HepG2 (cell line): ENCODE results near the gene ZNF714. TPM values are rescaled to one million over a fixed set of nuclear protein-coding genes. Genes with fewer than 3 reads are reported as not detected.

Experiments
- ATAC-seq: fragments of 200-7000 bp; cut with Tn5 transposase; 3 replicates; pipeline ENCODE4 v1.9.1; 2020; ENCODE audit warnings: mild to moderate bottlenecking, moderate library complexity
- BruUV-seq: library from RNA; stranded (reverse); fragments of 400-500 nt; replicated peaks from 2 replicates; lab custom pipeline; 2021; lab: Mats Ljungman, UMichigan
- CTCF ChIA-PET: fragments of 300-600 bp; formaldehyde crosslinking; extraction: SDS; loops from one replicate; lab custom pipeline; 2021; ENCODE audit warnings: low total read pairs, inconsistent platforms, low intra/inter-chr PET ratio; lab: Yijun Ruan, JAX
- POLR2A ChIA-PET: fragments of 350-600 bp; sonication (Branson Sonifier 250); formaldehyde crosslinking; loops from one replicate; lab custom pipeline; 2020; ENCODE audit warnings: antibody characterized with exemption, inconsistent platforms; lab: Yijun Ruan, JAX
- DNase-seq: peaks from one replicate; pipeline ENCODE4 v3.0.0-alpha.2; 2015; ENCODE audit warnings: low spot score
- FAIRE-seq: peaks from 3 replicates; lab custom pipeline; 2011; peaks lifted over from hg19 to GRCh38; lab: Jason Lieb, UNC
- H2AFZ ChIP-seq: one replicate; pipeline ENCODE4 v1.6.1; 2011; ENCODE audit warnings: low read length, inconsistent platforms
- H3K27ac ChIP-seq: fragments of 300-600 bp; 3 replicates; pipeline ENCODE4 v1.8.0; 2011; ENCODE audit warnings: mixed run types, mild to moderate bottlenecking, mixed read lengths, low read length, inconsistent platforms; ENCODE audit not compliant: insufficient read depth; ENCODE audit errors: extremely low read length
- H3K27me3 ChIP-seq, 2 experiments: fragments of 200-600 bp in 1 of 2; 2 replicates in 1 of 2; 3 replicates in 1 of 2; pipeline versions ENCODE4 v1.6.0 to v1.8.0; 2011; ENCODE audit warnings: low read length in 2 of 2, mild to moderate bottlenecking in 2 of 2, moderate library complexity in 2 of 2, inconsistent platforms in 1 of 2; ENCODE audit not compliant: insufficient read depth in 2 of 2, control insufficient read depth in 1 of 2
- H3K36me3 ChIP-seq, 2 experiments: fragments of 200-600 bp in 1 of 2; replicated peaks in 1 of 2; 2 replicates in 1 of 2; 3 replicates in 1 of 2; pipeline versions ENCODE4 v1.5.1 to v1.8.0; 2011; ENCODE audit warnings: low read length in 2 of 2, inconsistent platforms in 1 of 2; ENCODE audit not compliant: insufficient read depth in 2 of 2, control insufficient read depth in 1 of 2
- H3K4me1 ChIP-seq: 2 replicates; pipeline ENCODE4 v1.5.1; 2012; ENCODE audit warnings: low read length, inconsistent platforms; ENCODE audit not compliant: insufficient read depth
- H3K4me2 ChIP-seq: 2 replicates; pipeline ENCODE4 v1.6.0; 2011; ENCODE audit warnings: low read depth, low read length, inconsistent platforms
- H3K4me3 ChIP-seq, 3 experiments: fragments of 200-600 bp in 1 of 3; sonication (generic), shearing (Covaris generic) in 1 of 3; replicated peaks in 1 of 3; 2 replicates each; pipeline ENCODE4 v1.5.1; 2011 to 2016; ENCODE audit warnings: low read length in 3 of 3, inconsistent platforms in 2 of 3, low read depth in 2 of 3, mild to moderate bottlenecking in 2 of 3, control low read depth in 1 of 3, mixed read lengths in 1 of 3; ENCODE audit not compliant: insufficient read depth in 1 of 3
- H3K79me2 ChIP-seq: one replicate; pipeline ENCODE4 v1.6.1; 2011; ENCODE audit warnings: low read length, inconsistent platforms; ENCODE audit not compliant: insufficient read depth
- H3K9ac ChIP-seq: 2 replicates; pipeline ENCODE4 v1.6.0; 2011; ENCODE audit warnings: mild to moderate bottlenecking, low read depth, low read length, inconsistent platforms; ENCODE audit not compliant: insufficient read depth
- H3K9me3 ChIP-seq: 2 replicates; pipeline ENCODE4 v1.5.1; 2012; ENCODE audit warnings: mild to moderate bottlenecking, low read length
- H4K20me1 ChIP-seq: 2 replicates; pipeline ENCODE4 v1.6.0; 2011; ENCODE audit warnings: inconsistent platforms, mild to moderate bottlenecking, low read length, moderate library complexity; ENCODE audit not compliant: insufficient read depth
- IKZF1 ChIP-seq: fragments of 450-650 bp; IDR thresholded peaks from 2 replicates; pipeline ENCODE4 v1.7.1; 2016
- MEIS2 ChIP-seq: sonication (generic); formaldehyde crosslinking; IDR thresholded peaks from 2 replicates; pipeline ENCODE4 v1.9.0; 2021; ENCODE audit warnings: mild to moderate bottlenecking, missing genetic modification reagents
- NFE2L2 ChIP-seq: fragments of 150-350 bp; IDR thresholded peaks from 2 replicates; pipeline ENCODE4 v1.6.1; 2014; ENCODE audit warnings: low read length
- NFIB ChIP-seq: sonication (generic); formaldehyde crosslinking; IDR thresholded peaks from 2 replicates; pipeline ENCODE4 v1.9.0; 2021; ENCODE audit warnings: missing genetic modification reagents, mild to moderate bottlenecking, borderline replicate concordance
- NR1H2 ChIP-seq: sonication (generic); formaldehyde crosslinking; IDR thresholded peaks from 2 replicates; pipeline ENCODE4 v1.8.1; 2022; ENCODE audit warnings: low read depth, missing genetic modification reagents, borderline replicate concordance
- PHF5A ChIP-seq: IDR thresholded peaks from one replicate; pipeline ENCODE4 v1.6.1; 2018; ENCODE audit warnings: low read depth, missing genetic modification reagents; ENCODE audit not compliant: unreplicated experiment
- RFXAP ChIP-seq: sonication (generic); formaldehyde crosslinking; IDR thresholded peaks from 2 replicates; pipeline ENCODE4 v1.4.0; 2020; ENCODE audit warnings: missing genetic modification reagents, borderline replicate concordance
- TP53 ChIP-seq: sonication (generic); formaldehyde crosslinking; conservative IDR thresholded peaks from 2 replicates; pipeline ENCODE4 v1.4.0; 2020; ENCODE audit warnings: missing genetic modification reagents
- ZFY ChIP-seq: sonication (generic); formaldehyde crosslinking; IDR thresholded peaks from 2 replicates; pipeline ENCODE4 v1.4.0; 2020; ENCODE audit warnings: missing genetic modification reagents
- ZNF138 ChIP-seq: sonication (generic); formaldehyde crosslinking; IDR thresholded peaks from 2 replicates; pipeline ENCODE4 v1.5.0; 2020; ENCODE audit warnings: mild to moderate bottlenecking, low read depth, missing genetic modification reagents
- ZNF780A ChIP-seq: sonication (generic); formaldehyde crosslinking; IDR thresholded peaks from 2 replicates; pipeline ENCODE4 v1.8.0; 2022; ENCODE audit warnings: mild to moderate bottlenecking, missing genetic modification reagents, moderate library complexity
- WGBS: methylation state at CpG from one replicate; pipeline ENCODE4 v1.1.6; 2017; ENCODE audit warnings: low lambda C conversion rate; 5-methylcytosine and 5-hydroxymethylcytosine counted together
- in situ Hi-C: cut with HindIII; loops from 2 replicates; pipeline ENCODE4 v1.10.0; 2017; ENCODE audit warnings: low pct_unique_long_range_greater_than_20kb; ENCODE audit not compliant: extremely low pct_ligation_motif_present
- intact Hi-C: fragments of 100-400 bp; cut with micrococcal nuclease; formaldehyde crosslinking; loops from one replicate; pipeline ENCODE4 v1.10.0; 2022; ENCODE audit not compliant: unreplicated experiment
- polyA plus RNA-seq, 8 experiments: library from polyadenylated mRNA; depleted of rRNA in 3 of 8; stranded (reverse) in 7 of 8; unstranded in 1 of 8; fragments of >200 nt; fragmentation: Illumina TruSeq in 4 of 8; extraction: Trizol in 4 of 8; gene quantifications; 2 replicates each; pipeline versions ENCODE4 v1.2.1 to v1.2.3, GENCODE V29; 2011 to 2016; ENCODE audit warnings: low read depth in 4 of 8, missing spikeins in 1 of 8, mixed read lengths in 1 of 8; ENCODE audit not compliant: insufficient read depth in 1 of 8
- total RNA-seq, 5 experiments: library from RNA; depleted of rRNA; stranded (reverse); fragments of >200 nt; fragmentation: Illumina TruSeq; extraction: Trizol; gene quantifications; 2 replicates each; pipeline ENCODE4 v1.2.3, GENCODE V29; 2016; ENCODE audit warnings: low read depth in 1 of 5
- TF ChIP-seq, protein P1 (sequence below): sonication (generic); formaldehyde crosslinking; IDR thresholded peaks from 2 replicates; pipeline ENCODE4 v1.4.0; 2020; ENCODE audit warnings: missing genetic modification reagents, borderline replicate concordance
- TF ChIP-seq, protein P2 (sequence below): sonication (generic); formaldehyde crosslinking; IDR thresholded peaks from 2 replicates; pipeline ENCODE4 v1.5.0; 2020; ENCODE audit warnings: mild to moderate bottlenecking, low read depth, missing genetic modification reagents, borderline replicate concordance
- TF ChIP-seq, protein P3 (sequence below): IDR thresholded peaks from 2 replicates; pipeline ENCODE4 v1.4.0; 2020; ENCODE audit warnings: mild to moderate bottlenecking, missing genetic modification reagents
- TF ChIP-seq, protein P4 (sequence below): sonication (generic); formaldehyde crosslinking; IDR thresholded peaks from 2 replicates; pipeline ENCODE4 v1.4.0; 2020; ENCODE audit warnings: missing genetic modification reagents

Gene ZNF714
- total and polyA plus RNA-seq, 2 of the 13 experiments (the other 11 are each of a cell fraction or from before 2014, with no cell fraction given): 6.7 to 27.8 TPM

DNA sequence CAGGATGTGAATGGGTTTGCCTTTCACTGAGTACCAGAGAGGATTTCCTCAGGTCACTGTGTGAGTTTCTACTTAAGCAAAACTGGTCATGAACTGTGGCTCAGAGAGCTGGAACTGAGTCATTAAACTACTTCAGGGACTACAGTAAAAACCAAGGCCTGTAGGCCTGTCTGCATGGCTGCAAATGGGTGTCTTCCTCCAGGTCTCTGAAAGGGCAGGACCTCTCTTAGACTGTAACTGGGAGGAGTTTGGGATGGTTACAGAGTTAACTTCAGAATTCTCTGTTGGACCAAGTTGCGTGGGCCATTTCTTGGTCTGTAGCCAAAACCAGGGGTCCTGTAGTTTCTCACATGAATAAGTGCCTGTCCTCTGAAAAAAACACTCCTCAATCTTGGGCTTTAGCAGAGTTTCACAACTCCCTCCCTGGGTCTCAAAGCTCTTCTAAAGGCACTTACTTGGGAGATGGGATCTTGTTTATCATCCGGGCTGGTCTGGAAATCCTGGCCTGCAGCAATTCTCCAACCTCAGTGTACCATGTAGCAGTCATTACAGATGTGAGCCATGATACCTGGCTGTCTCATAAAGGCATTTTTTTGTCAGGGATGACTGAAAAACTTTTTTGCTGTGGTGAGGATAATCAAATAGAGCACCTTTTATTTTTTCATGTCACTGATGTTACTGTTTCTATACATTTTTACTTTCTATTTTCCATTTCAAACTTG lies 19.7 kb downstream of the ZNF714 start:
- no peaks in the 10 kb centered on the region for H3K27me3 ChIP-seq
- no peak overlapping the region for H3K4me2 ChIP-seq
- no peaks in the 10 kb centered on the region for H3K79me2 ChIP-seq
- ChIA-PET POLR2A (no interaction called here), CTCF (no interaction called here)
- no peak for DNase-seq
- intact Hi-C loops (no loop called here), in situ Hi-C loops (no loop called here)
- ATAC-seq: no peak
- BruUV-seq: no TSS peak
- H3K9ac ChIP-seq: no peak overlapping the region
- H2AFZ ChIP-seq: no peak overlapping the region
- no peaks in the 10 kb centered on the region for H4K20me1 ChIP-seq
- FAIRE-seq: no peak
- H3K4me3 ChIP-seq: no peak overlapping the region
- no peak overlapping the region for H3K27ac ChIP-seq
- H3K9me3 ChIP-seq: no peaks in the 10 kb centered on the region
- H3K4me1 ChIP-seq: no peaks in the 10 kb centered on the region
- WGBS: 94% methylated on average over 2 of the region's 2 CpGs
- H3K36me3 ChIP-seq: peaks cover 0 to 18% of the 10 kb centered on the region in 2 experiments; a peak in 2 of 5 replicates
- TF ChIP-seq, protein P1, sequence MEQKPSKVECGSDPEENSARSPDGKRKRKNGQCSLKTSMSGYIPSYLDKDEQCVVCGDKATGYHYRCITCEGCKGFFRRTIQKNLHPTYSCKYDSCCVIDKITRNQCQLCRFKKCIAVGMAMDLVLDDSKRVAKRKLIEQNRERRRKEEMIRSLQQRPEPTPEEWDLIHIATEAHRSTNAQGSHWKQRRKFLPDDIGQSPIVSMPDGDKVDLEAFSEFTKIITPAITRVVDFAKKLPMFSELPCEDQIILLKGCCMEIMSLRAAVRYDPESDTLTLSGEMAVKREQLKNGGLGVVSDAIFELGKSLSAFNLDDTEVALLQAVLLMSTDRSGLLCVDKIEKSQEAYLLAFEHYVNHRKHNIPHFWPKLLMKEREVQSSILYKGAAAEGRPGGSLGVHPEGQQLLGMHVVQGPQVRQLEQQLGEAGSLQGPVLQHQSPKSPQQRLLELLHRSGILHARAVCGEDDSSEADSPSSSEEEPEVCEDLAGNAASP (CRISPR knock-in tag): no peak
- TF ChIP-seq ZNF138 (CRISPR knock-in tag) (no peak), RFXAP (CRISPR knock-in tag) (no peak), ZNF780A (CRISPR knock-in tag) (no peak), MEIS2 (no peak), IKZF1 (no peak), NR1H2 (no peak), PHF5A (no peak), NFIB (CRISPR knock-in tag) (no peak), TP53 (no peak), ZFY (no peak), NFE2L2 (no peak)
- TF ChIP-seq, protein P2, sequence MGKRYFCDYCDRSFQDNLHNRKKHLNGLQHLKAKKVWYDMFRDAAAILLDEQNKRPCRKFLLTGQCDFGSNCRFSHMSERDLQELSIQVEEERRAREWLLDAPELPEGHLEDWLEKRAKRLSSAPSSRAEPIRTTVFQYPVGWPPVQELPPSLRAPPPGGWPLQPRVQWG (CRISPR knock-in tag): no peak
- TF ChIP-seq, protein P3, sequence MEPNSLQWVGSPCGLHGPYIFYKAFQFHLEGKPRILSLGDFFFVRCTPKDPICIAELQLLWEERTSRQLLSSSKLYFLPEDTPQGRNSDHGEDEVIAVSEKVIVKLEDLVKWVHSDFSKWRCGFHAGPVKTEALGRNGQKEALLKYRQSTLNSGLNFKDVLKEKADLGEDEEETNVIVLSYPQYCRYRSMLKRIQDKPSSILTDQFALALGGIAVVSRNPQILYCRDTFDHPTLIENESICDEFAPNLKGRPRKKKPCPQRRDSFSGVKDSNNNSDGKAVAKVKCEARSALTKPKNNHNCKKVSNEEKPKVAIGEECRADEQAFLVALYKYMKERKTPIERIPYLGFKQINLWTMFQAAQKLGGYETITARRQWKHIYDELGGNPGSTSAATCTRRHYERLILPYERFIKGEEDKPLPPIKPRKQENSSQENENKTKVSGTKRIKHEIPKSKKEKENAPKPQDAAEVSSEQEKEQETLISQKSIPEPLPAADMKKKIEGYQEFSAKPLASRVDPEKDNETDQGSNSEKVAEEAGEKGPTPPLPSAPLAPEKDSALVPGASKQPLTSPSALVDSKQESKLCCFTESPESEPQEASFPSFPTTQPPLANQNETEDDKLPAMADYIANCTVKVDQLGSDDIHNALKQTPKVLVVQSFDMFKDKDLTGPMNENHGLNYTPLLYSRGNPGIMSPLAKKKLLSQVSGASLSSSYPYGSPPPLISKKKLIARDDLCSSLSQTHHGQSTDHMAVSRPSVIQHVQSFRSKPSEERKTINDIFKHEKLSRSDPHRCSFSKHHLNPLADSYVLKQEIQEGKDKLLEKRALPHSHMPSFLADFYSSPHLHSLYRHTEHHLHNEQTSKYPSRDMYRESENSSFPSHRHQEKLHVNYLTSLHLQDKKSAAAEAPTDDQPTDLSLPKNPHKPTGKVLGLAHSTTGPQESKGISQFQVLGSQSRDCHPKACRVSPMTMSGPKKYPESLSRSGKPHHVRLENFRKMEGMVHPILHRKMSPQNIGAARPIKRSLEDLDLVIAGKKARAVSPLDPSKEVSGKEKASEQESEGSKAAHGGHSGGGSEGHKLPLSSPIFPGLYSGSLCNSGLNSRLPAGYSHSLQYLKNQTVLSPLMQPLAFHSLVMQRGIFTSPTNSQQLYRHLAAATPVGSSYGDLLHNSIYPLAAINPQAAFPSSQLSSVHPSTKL (CRISPR knock-in tag): no peak
- TF ChIP-seq, protein P4, sequence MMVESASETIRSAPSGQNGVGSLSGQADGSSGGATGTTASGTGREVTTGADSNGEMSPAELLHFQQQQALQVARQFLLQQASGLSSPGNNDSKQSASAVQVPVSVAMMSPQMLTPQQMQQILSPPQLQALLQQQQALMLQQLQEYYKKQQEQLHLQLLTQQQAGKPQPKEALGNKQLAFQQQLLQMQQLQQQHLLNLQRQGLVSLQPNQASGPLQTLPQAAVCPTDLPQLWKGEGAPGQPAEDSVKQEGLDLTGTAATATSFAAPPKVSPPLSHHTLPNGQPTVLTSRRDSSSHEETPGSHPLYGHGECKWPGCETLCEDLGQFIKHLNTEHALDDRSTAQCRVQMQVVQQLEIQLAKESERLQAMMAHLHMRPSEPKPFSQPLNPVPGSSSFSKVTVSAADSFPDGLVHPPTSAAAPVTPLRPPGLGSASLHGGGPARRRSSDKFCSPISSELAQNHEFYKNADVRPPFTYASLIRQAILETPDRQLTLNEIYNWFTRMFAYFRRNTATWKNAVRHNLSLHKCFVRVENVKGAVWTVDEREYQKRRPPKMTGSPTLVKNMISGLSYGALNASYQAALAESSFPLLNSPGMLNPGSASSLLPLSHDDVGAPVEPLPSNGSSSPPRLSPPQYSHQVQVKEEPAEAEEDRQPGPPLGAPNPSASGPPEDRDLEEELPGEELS (CRISPR knock-in tag): no peak
